CD4-positive, alpha-beta T cell treated with Interleukin-6 for 4 hours (primary cell): ENCODE results near the gene MAPT.
A peak's percentile ranks its signal among the peaks of the same experiment; 100 is the strongest.
"Not testable (repeated sequence)": the region's sequence is repeated elsewhere in the genome, so short reads cannot be mapped to it uniquely, and the experiment has no call there.

ENCODE experiments used
- DNase-seq: peaks from one replicate; pipeline ENCODE4 v3.0.0-alpha.2; 2020; ENCODE audit warnings: mixed read lengths

MAPT gene

DNA sequence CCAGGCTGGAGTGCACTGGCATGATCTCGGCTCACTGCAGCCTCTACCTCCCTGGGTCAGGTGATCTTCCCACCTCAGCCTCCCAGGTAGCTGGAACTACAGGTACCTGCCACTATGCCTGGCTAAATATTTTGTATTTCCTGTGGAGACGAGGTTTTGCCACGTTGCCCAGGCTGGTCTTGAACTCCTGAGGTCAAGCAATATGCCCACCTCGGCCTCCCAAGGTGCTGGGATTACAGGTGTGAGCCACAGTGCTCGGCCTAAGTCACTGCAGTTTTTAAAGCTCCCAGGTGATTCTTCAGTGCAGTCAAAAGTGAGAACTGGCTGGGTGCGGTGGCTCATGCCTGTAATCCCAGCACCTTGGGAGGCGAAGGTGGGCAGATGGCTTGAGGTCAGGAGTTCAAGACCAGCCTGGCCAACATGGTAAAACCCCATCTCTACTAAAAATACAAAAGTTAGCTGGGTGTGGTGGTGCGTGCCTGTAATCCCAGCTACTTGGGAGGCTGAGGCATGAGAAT lies 125.1 kb downstream of the MAPT start:
- not testable (repeated sequence) for DNase-seq

DNA sequence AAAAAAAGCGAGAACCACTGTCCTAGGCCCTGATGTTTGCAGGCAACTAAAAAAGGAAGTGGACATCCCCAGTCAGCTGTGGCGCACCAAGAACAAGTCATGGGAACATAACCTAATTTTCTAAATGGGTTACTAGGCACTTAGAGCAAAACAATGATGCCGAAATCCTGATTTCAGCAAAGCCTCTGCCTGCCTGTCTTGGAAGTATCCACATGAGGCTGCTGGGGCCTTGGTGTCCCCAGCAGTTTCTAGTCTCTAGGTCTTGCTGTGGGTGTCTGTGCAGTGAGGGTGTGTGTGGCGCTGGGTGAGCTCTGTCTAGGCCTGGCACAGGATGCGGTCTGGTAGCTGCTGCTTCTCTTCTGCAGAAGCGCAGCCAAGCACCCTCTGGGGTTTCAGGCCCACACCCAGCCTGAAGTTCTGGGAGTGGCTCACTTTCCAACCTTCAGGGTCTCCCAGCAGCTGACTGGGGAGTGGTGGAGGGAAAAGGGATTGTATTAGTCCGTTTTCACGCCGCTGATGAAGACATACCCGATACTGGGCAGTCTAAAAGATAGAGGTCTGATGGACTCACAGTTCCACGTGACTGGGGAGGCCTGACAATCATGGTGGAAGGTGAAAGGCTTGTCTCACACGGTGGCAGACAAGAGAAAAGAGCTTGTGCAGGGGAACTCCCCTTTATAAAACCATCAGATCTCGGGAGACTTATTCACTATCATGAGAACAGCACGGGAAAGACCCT lies 125.8 kb downstream of the MAPT start:
- DNase-seq: peak; percentile 68

DNA sequence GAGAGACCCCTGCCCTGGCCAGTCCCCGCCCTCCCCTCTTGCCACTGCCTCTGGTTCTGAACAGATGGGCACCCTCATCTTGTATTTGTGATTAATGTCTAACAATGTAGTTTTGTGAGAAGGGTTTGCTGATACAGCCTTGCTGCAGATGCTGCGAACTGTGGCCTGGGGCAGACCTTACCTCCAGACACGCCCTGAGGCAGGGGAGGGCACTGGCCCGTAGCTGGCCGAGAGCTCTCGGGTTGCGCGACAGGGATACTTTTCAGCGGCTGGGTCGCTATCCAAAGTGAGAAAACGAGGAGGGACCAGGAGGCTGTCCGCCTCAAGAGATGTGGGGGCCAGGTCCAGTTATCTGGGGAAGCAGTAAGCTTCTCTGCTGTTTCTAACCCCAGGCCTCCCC lies 126.6 kb downstream of the MAPT start:
- DNase-seq: no peak

DNA sequence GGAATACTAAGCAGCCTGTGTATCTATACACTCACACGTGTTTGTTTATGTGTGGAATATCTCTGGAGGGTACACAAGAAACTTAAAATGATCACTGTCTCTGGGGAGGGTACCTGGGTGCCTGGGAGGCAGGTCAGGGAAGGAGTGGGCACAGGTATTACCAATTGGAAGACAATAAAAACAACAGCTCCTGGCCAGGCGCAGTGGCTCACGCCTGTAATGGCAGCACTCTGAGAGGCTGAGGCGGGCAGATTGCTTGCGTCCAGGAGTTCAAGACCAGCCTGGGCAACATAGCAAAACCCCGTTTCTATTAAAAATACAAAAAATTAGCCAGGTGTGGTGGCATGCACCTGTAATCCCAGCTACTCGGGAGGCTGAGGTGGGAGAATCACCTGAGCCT lies 129.0 kb downstream of the MAPT start:
- DNase-seq: not testable (repeated sequence)

DNA sequence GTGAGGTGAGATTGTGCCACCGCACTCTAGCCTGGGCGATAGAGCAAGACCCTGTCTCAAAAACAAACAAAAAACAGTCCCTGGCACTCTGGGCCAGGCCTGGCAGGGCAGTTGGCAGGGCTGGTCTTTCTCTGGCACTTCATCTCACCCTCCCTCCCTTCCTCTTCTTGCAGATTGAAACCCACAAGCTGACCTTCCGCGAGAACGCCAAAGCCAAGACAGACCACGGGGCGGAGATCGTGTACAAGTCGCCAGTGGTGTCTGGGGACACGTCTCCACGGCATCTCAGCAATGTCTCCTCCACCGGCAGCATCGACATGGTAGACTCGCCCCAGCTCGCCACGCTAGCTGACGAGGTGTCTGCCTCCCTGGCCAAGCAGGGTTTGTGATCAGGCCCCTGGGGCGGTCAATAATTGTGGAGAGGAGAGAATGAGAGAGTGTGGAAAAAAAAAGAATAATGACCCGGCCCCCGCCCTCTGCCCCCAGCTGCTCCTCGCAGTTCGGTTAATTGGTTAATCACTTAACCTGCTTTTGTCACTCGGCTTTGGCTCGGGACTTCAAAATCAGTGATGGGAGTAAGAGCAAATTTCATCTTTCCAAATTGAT lies 129.5 kb downstream of the MAPT start:
- no peak for DNase-seq

DNA sequence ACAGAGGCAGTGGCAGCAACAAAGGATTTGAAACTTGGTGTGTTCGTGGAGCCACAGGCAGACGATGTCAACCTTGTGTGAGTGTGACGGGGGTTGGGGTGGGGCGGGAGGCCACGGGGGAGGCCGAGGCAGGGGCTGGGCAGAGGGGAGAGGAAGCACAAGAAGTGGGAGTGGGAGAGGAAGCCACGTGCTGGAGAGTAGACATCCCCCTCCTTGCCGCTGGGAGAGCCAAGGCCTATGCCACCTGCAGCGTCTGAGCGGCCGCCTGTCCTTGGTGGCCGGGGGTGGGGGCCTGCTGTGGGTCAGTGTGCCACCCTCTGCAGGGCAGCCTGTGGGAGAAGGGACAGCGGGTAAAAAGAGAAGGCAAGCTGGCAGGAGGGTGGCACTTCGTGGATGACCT lies 130.2 kb downstream of the MAPT start:
- DNase-seq: no peak

DNA sequence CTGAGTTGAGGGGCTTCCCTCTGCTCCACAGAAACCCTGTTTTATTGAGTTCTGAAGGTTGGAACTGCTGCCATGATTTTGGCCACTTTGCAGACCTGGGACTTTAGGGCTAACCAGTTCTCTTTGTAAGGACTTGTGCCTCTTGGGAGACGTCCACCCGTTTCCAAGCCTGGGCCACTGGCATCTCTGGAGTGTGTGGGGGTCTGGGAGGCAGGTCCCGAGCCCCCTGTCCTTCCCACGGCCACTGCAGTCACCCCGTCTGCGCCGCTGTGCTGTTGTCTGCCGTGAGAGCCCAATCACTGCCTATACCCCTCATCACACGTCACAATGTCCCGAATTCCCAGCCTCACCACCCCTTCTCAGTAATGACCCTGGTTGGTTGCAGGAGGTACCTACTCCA lies 130.7 kb downstream of the MAPT start:
- no peak for DNase-seq

DNA sequence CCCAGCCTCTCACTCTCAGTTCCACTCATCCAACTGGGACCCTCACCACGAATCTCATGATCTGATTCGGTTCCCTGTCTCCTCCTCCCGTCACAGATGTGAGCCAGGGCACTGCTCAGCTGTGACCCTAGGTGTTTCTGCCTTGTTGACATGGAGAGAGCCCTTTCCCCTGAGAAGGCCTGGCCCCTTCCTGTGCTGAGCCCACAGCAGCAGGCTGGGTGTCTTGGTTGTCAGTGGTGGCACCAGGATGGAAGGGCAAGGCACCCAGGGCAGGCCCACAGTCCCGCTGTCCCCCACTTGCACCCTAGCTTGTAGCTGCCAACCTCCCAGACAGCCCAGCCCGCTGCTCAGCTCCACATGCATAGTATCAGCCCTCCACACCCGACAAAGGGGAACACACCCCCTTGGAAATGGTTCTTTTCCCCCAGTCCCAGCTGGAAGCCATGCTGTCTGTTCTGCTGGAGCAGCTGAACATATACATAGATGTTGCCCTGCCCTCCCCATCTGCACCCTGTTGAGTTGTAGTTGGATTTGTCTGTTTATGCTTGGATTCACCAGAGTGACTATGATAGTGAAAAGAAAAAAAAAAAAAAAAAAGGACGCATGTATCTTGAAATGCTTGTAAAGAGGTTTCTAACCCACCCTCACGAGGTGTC lies 131.3 kb downstream of the MAPT start:
- DNase-seq: no peak

DNA sequence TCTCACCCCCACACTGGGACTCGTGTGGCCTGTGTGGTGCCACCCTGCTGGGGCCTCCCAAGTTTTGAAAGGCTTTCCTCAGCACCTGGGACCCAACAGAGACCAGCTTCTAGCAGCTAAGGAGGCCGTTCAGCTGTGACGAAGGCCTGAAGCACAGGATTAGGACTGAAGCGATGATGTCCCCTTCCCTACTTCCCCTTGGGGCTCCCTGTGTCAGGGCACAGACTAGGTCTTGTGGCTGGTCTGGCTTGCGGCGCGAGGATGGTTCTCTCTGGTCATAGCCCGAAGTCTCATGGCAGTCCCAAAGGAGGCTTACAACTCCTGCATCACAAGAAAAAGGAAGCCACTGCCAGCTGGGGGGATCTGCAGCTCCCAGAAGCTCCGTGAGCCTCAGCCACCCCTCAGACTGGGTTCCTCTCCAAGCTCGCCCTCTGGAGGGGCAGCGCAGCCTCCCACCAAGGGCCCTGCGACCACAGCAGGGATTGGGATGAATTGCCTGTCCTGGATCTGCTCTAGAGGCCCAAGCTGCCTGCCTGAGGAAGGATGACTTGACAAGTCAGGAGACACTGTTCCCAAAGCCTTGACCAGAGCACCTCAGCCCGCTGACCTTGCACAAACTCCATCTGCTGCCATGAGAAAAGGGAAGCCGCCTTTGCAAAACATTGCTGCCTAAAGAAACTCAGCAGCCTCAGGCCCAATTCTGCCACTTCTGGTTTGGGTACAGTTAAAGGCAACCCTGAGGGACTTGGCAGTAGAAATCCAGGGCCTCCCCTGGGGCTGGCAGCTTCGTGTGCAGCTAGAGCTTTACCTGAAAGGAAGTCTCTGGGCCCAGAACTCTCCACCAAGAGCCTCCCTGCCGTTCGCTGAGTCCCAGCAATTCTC lies 132.1 kb downstream of the MAPT start:
- no peak for DNase-seq

DNA sequence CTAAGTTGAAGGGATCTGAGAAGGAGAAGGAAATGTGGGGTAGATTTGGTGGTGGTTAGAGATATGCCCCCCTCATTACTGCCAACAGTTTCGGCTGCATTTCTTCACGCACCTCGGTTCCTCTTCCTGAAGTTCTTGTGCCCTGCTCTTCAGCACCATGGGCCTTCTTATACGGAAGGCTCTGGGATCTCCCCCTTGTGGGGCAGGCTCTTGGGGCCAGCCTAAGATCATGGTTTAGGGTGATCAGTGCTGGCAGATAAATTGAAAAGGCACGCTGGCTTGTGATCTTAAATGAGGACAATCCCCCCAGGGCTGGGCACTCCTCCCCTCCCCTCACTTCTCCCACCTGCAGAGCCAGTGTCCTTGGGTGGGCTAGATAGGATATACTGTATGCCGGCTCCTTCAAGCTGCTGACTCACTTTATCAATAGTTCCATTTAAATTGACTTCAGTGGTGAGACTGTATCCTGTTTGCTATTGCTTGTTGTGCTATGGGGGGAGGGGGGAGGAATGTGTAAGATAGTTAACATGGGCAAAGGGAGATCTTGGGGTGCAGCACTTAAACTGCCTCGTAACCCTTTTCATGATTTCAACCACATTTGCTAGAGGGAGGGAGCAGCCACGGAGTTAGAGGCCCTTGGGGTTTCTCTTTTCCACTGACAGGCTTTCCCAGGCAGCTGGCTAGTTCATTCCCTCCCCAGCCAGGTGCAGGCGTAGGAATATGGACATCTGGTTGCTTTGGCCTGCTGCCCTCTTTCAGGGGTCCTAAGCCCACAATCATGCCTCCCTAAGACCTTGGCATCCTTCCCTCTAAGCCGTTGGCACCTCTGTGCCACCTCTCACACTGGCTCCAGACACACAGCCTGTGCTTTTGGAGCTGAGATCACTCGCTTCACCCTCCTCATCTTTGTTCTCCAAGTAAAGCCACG lies 133.0 kb downstream of the MAPT start:
- no peak for DNase-seq

DNA sequence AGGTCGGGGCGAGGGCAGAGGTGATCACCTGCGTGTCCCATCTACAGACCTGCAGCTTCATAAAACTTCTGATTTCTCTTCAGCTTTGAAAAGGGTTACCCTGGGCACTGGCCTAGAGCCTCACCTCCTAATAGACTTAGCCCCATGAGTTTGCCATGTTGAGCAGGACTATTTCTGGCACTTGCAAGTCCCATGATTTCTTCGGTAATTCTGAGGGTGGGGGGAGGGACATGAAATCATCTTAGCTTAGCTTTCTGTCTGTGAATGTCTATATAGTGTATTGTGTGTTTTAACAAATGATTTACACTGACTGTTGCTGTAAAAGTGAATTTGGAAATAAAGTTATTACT lies 133.6 kb downstream of the MAPT start:
- DNase-seq: no peak

DNA sequence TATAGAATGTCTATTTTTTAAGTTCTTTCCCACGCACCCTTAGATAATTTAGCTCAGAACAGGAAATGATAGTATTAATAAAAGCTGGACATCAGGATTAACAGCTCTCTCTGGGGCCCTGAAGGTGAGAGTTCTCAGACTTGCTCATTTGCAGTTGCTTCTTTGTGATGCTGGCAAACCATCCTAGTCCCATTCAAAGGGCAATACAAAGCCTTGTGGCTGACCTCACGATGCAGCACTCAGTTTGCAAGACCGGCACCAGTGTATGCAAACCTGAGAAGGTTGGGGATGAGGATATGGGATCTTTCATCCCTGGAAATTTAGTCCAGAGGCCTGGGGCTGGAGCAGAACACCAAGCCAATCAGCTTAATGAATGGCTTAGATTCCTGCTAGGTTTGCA lies 134.0 kb downstream of the MAPT start:
- DNase-seq: no peak

DNA sequence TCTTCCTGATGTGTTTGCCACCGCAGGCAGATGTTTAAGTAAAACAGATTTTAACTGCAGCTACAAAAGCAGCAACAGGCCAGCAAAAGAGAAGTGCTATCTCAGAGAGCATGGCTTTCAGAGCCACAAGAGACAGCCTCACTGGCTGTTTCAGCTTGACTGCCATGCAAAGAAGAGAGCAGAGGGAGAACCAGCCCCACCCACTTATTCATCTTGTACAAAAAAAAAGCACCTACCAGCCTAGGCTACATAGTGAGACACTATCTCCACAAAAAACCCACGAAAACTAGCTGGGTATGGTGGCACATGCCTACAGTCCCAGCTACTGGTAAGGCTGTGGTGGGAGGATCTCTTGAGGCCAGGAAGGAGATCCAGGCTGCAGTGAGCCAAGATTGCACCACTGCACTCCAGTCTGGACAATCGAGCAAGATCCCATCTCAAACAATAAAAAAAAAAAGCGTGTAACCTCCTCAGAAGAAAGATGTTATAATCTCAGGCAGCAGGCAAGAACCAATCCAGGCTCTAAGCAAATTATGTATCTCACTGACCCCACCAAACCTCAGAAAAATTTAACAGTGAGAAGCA lies 134.7 kb downstream of the MAPT start:
- DNase-seq: no peak

DNA sequence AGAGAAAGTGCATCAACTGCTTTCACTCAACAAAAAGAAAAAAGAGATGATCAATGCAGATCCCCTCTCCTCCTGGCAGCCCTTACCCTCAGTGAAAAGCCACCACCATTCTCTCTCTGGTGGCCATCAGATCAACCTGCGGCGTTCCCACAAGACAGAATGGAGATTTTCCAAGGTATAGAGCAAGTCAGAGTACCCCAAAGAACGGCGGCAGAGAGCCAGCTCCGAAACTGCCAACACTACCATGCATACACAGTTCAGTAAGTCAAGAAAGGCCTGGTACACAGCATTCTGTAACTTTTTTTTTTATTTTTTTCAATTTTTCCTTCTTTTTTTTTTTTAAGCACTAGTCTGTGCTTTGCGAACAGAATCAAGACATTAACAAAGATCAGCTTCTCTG lies 135.3 kb downstream of the MAPT start:
- no peak for DNase-seq

DNA sequence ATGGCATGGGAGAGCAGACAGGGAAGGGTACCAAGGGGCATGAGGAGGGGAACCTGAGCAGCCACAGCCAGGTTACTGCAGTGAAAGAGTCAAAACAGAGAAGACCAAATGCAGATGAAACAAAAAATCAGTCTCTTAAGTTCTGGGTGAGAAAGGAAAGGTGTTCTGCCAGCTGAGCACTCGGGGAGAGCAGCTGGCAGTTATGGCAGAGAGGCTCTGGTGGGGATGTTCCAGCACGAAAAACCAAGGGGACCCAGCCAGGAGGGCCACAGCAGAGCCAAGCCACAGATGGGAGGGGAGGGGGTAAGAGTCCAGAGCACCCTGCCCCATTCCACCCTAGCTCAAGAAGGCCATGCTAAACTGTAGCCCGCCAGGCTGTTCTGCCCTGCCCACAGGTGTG lies 136.4 kb downstream of the MAPT start:
- DNase-seq: no peak

DNA sequence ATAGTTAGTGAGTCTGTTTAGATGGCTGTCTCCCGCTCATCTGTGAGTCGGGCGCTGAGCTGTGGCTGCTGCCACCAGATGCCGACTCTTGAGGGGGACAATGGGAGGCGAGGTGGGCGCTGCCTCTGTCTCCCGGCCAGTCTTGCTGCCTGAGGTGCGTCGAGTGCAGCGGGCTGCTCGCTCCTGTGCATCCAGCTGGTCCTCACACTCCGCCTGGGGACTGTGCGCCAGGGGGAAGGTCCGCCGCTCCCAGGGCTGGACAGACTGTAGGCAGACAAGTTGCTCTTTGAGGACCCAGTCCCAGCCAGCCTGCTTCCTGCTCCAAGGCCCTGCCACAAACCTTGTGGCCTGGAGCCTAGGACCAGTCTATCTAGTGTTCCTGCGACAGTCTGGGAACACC lies 137.1 kb downstream of the MAPT start:
- DNase-seq: no peak

DNA sequence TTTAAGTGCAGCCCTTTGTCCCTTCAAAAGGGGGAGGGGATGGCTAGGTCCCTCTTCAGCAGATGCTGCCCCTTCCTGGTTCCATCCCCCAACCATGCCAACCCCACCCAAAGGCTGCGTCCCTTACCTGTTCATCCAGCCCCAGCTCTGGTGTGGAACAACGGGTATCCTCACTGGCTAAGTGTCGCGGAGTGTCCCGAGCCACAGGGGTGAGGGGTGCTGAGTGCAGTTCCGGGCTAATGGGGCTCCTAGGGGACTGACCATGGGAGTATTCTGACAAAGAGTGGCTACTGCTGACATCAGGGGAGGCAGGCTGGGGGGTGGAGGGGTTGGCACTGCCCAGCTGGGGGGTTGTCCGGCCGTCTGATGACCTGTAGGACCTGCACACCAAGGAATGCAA lies 137.6 kb downstream of the MAPT start:
- DNase-seq: no peak

DNA sequence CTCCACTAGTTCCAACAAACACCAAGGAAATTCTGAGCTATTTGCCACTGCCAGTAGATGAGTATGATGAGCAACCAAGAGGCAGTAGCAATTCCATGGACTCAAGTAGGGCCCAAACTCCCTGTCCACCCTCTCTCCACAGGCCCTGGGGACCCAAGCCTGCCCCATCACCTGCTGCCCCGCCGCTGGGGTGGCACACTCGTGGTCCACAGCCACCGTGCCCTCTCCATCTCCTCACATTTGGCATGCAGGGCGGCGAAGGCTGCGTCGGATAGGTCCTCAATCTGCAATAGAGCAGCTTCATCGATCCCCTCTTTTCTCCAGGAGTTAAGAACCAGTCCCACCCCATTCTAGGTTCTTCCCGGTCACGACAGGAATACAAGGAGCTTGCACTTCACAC lies 138.6 kb downstream of the MAPT start:
- no peak for DNase-seq

DNA sequence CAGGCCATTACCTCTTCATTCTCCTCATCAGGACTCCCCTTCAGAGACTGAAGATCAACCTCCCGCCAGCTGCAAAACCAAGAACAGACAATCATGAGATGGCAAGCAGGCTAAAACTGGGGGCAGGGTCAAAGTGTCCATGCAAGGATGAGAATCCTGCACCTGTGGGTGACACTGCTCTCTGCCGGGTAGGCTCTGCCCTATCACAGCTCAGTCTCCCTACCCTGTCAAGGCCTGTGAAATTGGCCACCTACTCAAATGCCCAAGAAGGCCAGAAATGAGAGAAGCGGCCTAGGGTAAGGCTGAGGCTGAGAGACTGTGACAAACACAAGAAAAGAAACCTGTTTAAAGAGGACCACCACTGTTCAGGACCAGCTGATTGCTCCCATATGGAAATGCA lies 139.0 kb downstream of the MAPT start:
- no peak for DNase-seq

DNA sequence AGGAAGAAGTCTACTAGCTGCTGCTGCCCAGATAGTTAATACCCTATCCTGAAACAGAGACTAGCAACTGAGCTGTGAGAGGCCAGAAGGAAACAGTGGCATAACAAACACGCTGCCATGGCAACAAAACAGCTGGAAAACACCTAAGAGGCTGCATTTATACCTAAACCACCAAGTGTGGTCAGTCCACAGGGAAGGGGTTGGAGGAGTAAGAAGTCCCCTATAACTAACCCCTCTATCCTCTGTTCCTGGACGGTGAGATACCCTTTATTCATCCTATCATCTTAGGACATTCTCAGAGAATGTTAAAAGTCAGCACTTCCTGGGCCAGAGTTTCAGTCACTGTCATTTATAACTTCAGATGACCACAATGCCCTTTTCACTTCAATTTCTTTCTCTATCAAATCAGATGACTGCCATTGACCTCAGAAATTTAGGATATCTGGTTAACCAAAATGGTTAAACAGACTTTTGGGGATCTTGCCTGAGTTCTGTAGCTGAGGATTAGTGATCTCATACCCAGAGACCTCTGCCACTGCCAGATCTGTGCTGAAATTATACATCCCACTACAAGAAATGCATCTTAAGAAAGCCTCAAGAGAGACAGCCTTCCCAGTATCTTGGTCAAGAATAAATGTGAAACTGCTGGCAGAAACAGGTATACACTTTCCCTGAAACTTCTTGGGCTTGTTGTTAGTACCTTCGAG lies 140.9 kb downstream of the MAPT start:
- DNase-seq: no peak

DNA sequence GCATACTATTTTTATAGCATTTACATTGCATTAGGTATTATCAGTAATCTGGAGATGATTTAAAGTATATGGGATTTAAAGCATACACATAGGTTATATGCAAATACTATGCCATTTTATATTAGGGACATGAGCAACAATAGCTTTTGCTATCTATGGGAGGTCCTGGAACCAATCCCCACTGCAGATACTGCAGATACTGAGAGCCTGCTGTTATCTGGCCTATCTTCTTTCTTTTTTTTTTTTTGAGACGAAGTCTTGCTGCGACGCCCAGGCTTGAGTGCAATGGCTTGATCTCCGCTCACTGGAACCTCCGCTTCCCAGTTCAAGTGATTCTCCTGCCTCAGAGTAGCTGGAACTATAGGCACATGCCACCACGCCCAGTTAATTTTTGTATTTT lies 142.1 kb downstream of the MAPT start:
- no peak for DNase-seq
